GM18505 (cell line): Measurements from ENCODE around the gene ANKRD23.
"Not testable (repeated sequence)": the region's sequence is repeated elsewhere in the genome, so short reads cannot be mapped to it uniquely, and the experiment has no call there.

ENCODE experiments used
- ATAC-seq: cut with Tn5 transposase; IDR thresholded peaks from one replicate; pipeline ENCODE4 v1.9.1; 2021; ENCODE audit not compliant: unreplicated experiment
- POLR2A ChIP-seq: IDR thresholded peaks from 4 replicates; pipeline ENCODE4 v1.6.1; 2011; ENCODE audit warnings: borderline replicate concordance; ENCODE audit not compliant: insufficient read depth, insufficient read length; ENCODE audit errors: extremely low read depth

ANKRD23 gene

DNA sequence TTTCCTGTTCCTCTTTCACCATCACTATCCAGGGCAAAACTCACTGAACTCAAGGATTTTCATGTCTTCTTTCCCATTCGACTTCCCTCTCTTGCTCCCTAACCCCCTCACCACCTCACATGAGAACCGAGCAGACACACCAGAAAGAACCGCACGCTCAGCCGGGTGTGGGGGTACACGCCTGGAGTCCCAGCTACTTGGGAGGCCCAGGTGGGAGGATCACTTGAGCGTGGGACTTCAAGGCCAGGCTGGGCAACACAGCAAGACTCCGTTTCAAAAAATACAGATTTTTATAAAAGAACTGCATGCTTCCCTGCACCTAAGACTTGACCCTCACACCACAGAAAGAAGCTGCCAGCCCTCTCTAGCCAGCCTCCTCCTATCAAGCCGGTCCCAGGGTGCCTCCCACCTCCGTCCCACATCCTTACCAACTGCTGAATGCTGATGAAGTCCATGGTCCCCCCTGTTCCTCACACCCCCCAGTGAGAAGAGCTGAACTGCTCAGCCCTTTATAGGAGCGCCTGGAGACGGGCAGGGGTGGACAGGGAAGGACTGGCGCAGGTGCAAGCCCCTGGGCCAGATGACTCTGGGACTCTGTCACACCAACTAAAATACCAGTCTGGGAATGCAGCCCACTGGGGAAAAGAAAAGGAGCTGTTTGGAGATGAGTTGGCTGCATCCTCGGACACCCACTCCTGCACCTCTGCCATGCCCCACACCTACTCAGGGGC, at the start of gene ANKRD23:
Gene ANKRD23, minus strand, starts transcription at position 484 of the 731 bp plus-strand sequence. Its CDS starts 29 bp downstream, at position 455.
- no peak for TF ChIP-seq POLR2A
- no peak for ATAC-seq

DNA sequence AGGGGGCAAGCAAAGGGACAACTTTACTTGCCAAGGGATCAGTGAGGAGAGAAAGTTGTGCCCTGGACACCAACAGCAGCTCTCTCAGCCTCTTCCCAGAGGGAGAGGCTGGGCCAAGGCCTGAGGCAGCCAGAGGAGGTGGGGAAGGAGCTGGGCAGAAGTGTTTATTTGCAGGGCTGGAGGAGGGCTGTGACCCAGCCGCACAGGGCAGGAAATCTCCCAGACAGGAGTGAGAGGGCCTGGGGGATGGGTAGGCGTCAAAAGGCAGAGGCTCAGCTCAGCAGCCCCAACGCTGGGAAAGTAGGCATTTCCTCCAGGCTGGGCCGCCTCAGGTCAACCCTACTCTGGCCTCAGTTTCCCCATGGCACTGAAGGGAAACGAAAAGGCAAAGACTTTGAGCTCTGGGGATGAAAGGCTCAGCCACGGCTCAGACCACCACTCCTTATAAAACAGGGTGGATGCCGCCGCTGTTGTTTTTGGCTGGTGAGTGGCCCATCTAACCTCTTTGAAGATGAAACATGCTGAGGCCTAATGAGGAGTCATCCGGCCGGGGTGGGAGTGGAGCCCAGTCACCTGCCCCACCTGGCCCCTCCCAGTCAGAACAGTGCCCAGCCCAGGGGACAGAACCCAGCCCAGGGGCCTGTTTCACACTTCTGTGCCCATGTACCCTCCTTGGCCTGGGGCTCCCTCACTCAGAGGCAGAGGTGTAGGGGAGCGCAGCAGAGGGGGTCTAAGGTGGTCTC, 47.9 kb upstream of the ANKRD23 start:
- no peak for ATAC-seq
- no peak for TF ChIP-seq POLR2A

DNA sequence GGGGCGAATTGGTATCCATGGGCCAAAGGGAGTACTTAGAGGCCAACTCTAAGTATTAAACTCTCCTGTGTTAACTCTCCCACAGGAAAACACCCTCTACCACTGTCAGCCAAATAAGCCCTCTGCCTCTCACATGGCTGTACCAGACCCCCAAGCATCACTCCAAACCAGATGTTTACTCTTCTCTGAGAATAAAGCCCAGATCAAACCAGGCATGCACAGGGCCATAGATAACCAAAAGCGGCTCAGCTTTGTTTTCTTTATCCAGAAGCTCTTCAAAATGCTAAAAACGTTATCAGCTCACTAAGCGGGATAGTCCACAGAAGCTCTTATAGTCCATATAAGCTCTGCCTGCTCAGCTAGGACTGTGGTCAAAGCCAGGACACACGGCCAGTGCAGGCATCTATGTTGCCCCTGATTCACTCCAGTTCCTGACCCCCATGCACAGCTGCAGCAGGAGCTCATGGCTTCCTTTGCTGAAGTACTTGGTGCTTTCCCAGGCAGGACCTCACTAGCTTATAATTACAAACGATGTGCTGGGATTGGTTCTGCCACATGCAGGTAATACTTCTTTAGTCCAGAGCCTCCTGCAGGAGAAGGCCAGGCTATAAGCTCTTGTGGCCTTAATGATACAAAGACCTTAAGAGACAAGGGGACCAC, 47.0 kb upstream of the ANKRD23 start:
- no peak for TF ChIP-seq POLR2A
- ATAC-seq, result no peak

GRCh38 chr2:96890252-96890651, 46.4 kb upstream of the ANKRD23 start:
- TF ChIP-seq POLR2A, result no peak
- no peak for ATAC-seq

DNA sequence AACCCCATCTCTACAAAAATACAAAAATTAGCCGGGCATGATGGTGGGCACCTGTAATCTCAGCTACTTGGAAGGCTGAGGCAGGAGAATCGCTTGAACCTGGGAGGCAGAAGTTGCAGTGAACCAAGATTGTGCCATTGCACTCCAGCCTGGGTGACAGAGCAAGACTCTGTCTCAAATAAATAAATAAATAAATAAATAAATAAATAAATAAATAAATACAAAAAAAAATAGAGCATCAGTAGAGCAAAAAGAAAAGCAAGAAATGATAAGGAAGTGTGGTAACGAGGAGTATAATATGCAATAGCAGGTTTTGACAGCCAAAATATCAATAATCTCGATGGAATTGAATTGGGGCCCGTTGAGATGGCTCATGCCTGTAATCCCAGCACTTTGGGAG, 45.7 kb upstream of the ANKRD23 start:
- ATAC-seq, result not testable (repeated sequence)

DNA sequence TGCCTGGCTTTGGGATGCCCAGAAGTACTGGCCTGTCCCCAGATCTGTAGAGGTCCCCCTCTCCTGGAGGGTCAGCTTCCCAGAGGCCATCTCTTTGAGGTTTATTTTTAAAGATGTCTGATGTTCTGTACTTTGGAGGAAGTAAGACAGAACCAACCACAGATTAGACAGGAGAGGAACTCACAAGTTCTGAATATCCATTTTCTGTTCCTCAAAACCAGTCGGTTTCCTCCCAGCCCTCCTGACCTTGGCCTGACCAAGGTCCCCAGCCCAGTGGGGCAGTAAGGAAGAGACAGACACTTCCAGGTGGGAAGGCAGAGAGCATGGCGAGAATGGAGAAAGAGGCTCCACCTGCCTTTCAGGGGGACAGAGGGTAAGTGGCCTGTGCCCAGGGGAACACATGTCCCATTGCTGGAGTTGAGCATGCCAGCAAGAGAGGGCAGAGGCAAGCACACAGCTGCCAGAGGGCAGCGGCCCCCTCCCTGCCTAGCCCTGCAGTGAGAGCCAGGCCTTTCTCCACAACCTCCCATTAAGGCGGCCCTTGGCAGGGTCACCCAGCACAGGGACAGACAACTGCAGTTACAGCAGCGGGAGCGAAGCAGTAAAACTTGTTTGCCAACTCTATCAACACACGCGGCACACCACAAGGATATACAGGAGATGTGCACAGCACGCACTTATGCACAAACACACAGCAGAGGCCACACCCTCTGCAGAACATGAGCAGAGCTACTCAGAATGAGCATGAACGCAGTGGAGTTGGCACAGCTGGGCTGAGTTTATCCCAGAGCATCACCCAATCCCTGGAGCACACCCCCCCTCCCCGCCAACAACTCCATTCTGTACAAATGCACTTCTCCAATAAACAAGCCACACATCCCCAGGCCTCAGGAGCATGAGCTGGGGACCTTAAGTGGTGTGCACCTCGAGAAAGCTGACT, 44.5 kb upstream of the ANKRD23 start:
- TF ChIP-seq POLR2A, result no peak
- no peak for ATAC-seq

- no peak for TF ChIP-seq POLR2A
- no peak for ATAC-seq
These were observed 43.7 kb upstream of the ANKRD23 start for GRCh38 chr2:96887493-96888012.

- no peak for ATAC-seq
- TF ChIP-seq POLR2A, result no peak
These were observed 41.9 kb upstream of the ANKRD23 start for GRCh38 chr2:96885432-96886347.

DNA sequence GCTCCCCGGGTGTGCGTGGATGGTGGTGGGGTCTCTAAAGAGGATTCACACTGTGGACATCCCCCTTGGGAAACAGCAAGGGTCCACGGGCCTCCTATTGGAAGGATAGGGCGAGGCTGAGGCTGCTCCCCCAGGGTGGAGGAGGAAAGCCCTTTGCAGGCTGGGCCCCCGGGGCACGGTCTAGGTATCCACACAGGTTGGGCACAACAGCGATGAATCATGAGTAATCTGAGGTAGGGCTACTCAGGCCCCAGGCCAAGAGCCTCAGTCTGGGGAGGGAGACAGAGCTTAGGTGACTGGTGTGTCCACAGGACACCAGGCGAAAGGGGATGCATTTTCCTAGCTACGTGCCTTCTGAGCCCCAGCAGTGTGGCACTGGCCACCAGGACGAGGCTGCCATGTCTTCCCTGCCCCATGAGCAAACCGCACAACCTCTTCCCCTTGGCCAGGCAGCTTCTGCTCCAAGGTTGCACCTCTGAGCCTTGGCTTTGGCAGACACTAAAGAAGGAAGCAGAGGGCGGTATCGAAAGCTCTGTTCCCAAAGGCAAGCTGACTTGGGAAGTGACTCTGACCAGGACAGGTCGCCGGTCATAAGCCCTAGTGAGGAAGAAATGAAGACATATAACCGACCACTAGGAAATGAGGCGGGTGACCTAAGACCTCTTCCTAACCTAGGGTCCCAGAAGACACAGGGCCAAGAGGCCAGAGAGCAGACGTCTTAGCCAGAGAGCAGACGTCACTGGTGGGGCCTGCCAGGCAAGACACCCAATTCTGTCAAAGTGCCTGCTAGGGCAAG, 40.7 kb upstream of the ANKRD23 start:
- ATAC-seq, result no peak
- TF ChIP-seq POLR2A, result no peak

- TF ChIP-seq POLR2A, result no peak
- ATAC-seq, result no peak
These were observed 39.5 kb upstream of the ANKRD23 start for GRCh38 chr2:96883306-96883705.

GRCh38 chr2:96882906-96883305, 39.1 kb upstream of the ANKRD23 start:
- no peak for TF ChIP-seq POLR2A
- no peak for ATAC-seq
